Measurements from ENCODE around the gene MPO.

MPO gene

GRCh38 chr17:58265902-58266875 is 14.5 kb downstream of the MPO start:
- no peak for DNase-seq (ENCODE audit: low read depth, low spot score)

DNA sequence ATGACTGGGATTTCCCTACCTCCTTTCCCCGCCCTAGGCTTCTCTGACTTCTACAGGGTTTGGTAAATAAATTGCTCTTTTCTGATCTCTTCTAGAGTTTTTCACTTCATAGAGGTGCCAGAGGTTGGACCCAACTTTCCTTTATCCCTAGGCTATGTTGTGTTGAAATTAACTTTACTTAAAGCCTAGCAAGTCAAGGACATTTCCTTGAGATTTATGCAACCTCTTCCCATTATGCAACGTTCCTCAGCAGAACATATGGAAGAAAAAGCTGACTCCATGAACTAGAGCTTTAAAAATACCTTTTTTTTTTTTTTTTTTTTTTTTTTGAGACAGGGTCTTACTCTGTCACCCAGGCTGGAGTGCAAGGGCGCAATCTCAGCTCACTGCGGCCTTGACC is 15.5 kb downstream of the MPO start:
- no peak for DNase-seq (ENCODE audit: low read depth, low spot score)

DNA sequence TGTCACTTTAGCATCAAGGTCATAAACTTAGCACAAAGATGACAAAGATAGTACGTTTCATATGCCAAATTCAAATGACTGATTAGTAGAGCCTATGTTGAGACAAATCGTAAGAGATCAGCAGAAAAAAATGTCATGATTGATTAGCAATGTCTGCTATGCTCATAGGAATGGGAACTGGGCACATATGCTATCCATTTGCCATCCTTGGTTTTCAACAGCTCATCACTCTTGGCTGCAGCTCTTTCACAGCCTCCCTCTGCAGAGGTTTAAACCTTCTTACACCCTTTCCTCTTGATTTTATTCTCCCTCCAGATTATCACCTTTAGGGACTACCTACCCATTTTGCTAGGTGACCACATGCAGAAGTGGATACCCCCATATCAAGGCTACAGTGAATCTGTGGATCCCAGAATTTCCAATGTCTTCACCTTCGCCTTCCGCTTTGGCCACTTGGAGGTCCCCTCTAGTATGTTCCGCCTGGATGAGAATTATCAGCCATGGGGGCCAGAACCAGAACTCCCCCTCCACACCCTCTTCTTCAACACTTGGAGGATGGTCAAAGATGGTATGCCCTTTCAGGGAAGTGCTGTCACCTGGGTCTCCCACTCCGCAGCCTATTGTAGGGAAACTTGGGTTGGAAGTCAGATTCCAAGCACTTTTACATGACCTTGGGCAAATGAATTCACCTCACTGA is 16.2 kb downstream of the MPO start:
- DNase-seq (ENCODE audit: low read depth, low spot score): no peak

DNA sequence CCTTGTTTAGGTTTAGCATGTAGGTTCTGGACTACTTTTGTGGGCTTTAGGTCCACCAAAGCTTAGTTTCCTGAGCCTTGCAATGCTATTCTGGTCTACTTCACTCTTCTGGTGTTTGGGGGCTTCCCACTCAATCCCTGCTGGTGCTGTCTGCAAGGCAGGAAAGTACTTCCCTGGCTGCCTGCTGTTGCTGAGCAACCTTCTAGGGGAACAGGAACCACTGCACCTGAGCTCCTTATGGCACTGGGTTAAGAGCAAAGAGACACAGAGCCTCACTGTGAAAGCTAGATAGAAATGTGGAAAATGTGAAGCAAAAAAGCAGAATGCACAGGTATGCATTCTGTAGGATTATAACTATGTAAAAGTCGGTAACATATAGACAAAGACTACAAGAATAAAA is 17.0 kb downstream of the MPO start:
- DNase-seq (ENCODE audit: low read depth, low spot score): no peak

GRCh38 chr17:58262149-58262548 is 18.6 kb downstream of the MPO start:
- DNase-seq (ENCODE audit: low read depth, low spot score): no peak

GRCh38 chr17:58254803-58255202 is 25.9 kb downstream of the MPO start:
- no peak for DNase-seq (ENCODE audit: low read depth, low spot score)

- DNase-seq (ENCODE audit: low read depth, low spot score): no peak
These were observed 27.7 kb downstream of the MPO start for GRCh38 chr17:58253082-58253481.

DNA sequence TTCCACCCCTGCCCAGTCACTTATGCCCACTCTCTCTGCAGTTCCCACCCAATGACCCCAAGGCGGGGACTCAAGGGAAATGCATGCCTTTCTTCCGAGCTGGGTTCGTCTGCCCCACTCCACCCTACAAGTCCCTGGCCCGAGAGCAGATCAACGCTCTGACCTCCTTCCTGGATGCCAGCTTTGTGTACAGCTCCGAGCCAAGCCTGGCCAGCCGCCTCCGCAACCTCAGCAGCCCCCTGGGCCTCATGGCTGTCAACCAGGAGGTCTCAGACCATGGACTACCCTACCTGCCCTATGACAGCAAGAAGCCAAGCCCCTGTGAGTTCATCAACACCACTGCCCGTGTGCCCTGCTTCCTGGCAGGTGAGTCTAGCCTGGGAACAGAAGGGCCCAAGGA is 28.6 kb downstream of the MPO start:
- no peak for DNase-seq (ENCODE audit: low read depth, low spot score)

GRCh38 chr17:58250344-58251011 is 30.3 kb downstream of the MPO start:
- DNase-seq (ENCODE audit: low read depth, low spot score): no peak

DNA sequence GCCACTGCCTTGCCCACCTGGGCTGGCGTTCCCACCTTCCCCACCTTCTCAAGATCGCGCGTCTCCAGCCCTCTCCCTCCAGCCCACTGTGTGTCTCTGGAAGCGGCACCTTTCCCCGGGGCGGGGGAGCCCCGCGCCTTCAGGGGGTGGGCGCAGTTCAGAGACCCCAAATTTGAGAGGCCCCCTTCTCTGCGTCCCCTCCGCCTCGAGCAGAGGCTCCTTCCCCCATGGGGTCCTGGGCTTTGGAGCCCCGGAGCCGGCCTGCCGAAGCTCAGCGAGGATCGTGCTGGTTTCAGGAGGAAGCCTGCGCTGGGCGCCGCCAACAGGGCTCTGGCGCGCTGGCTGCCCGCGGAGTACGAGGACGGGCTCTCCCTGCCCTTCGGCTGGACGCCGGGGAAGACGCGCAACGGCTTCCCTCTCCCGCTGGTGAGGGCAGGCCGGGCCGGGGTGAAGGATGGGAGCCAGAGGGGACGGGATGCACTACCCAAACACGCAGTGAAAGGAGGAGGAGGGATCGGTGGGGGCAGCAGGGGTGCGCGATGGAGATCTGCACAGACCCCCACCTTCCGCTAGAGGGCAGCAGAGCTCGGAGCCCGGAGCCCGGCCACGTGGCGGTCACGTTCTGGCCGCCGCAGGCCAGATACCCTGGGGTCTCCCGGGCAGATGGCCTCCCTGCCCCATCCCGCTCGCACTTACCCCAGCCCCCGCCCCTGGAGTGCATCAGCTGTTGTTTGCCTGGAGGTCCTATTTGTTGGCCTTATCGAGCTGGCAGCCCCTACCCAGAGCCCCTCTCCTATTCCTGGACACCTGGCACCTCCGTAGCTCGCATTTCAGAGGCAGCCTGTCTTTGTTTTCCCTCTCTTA is 31.2 kb downstream of the MPO start:
- DNase-seq (ENCODE audit: low read depth, low spot score): peak; percentile 78

- no peak for DNase-seq (ENCODE audit: low read depth, low spot score)
These were observed 31.8 kb downstream of the MPO start for GRCh38 chr17:58248955-58249269.

DNA sequence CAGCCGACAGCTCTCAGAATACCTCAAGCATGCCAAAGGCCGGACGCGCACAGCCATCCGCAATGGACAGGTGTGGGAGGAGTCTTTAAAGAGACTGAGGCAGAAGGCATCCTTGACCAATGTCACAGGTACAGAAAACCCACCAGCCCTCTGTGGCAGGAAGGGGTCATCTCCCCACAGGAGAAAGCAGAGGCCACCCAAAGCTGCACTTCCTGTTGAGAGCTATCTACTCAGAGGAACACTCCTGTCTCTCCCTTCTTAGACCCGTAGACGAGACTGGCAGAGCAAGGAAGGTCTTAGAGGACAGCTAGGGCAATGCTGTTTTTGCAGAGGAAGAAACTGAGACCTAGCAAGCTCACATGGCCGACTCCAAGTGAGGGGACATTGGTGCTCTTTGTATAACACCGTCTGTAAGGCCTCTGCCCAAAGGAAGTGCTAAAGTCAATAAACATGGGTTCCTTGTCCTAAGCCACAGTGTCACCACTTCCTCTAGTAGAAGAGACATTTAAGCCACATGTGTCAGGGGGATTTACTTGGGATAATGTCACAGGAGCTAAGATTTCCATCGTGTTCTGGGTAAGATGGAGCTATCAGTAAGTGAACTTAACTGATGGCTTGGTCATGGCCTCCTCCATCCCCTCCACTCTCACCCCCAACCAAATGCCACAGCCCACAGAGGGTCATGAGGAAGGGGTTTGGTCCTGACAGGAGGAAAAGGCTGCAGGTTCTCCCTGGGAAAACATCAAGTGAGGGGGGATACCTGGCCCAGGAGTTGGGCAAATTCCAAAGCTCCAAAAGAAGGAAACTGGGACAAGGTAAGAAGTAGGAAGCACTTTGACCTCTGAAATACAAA is 33.0 kb downstream of the MPO start:
- DNase-seq (ENCODE audit: low read depth, low spot score): no peak

GRCh38 chr17:58246781-58247180 is 34.0 kb downstream of the MPO start:
- DNase-seq (ENCODE audit: low read depth, low spot score): no peak

- DNase-seq (ENCODE audit: low read depth, low spot score): no peak
These were observed 34.5 kb downstream of the MPO start for GRCh38 chr17:58246104-58246740.

GRCh38 chr17:58245428-58246103 is 35.2 kb downstream of the MPO start:
- no peak for DNase-seq (ENCODE audit: low read depth, low spot score)

- no peak for DNase-seq (ENCODE audit: low read depth, low spot score)
These were observed 35.8 kb downstream of the MPO start for GRCh38 chr17:58244963-58245362.

- peak; percentile 11 for DNase-seq (ENCODE audit: low read depth, low spot score)
These were observed 38.5 kb downstream of the MPO start for GRCh38 chr17:58242171-58242784.

DNA sequence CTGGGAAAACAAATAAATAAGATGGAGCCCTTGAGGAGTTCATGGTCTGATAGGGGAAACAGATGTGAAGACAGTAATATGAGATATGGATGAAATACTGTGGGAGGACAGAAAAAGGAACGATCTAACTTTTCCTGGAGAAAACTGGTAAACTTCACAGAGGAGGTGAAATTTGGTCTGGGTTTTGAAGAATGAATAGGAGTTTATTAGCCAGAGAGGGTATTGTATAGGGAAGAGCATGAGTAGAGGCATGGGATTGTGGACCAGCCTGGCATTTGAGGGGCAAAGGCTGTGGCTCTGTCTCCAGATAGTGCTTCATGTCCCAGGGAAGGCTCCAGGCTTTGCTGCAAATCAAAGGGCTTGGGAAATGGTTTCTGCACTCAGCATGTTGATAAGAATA is 40.7 kb downstream of the MPO start:
- no peak for DNase-seq (ENCODE audit: low read depth, low spot score)

- DNase-seq (ENCODE audit: low read depth, low spot score): no peak
These were observed 42.5 kb downstream of the MPO start, which contains the start of gene LPO for GRCh38 chr17:58238147-58238634. TSS of gene LPO (plus strand) at chr17:58238584. CDS start at chr17:58242980, 4,396 bp downstream.
